ENCODE measurements around the gene RARG.

DNA sequence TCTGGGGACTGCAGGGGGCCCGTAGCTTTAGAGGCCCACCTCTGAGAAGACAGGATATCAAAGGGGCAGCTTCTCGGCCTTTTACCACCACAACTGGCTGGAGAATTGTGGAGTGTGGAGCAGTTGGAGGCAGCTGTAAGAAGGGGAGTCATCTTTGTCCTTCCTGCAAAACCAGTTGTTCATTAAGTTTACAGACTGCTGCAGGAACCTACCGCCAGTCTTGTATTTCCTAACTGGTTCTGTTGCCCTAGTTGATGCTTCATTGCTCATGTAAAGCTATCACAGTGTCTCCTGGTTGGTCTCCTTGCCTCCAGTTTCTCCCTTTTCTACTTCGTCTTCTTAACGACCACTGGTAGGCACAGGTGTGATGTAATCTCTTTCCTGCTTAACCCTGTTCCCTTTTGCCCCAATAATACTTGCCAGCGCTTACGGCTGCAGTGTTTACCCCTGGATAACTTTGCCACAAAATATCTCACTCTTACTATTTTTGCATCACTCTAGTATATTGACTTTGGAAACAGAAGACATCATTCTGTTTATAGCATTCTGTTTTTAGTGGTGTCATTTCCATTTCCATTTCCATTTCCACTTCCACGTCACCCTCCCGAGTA, 48.0 kb upstream of the RARG start:
- no peak for TF ChIP-seq CTCF (IDR thresholded peaks at IDR 0.05; ENCODE audit: insufficient read depth, low read depth, low read length)
- no peak for TF ChIP-seq EZH2 (IDR thresholded peaks at IDR 0.05; ENCODE audit: insufficient read depth, low read length)

Data from astrocyte (in vitro differentiated cells and primary cell).